ENCODE data around the gene C12orf42.

The C12orf42 gene

DNA sequence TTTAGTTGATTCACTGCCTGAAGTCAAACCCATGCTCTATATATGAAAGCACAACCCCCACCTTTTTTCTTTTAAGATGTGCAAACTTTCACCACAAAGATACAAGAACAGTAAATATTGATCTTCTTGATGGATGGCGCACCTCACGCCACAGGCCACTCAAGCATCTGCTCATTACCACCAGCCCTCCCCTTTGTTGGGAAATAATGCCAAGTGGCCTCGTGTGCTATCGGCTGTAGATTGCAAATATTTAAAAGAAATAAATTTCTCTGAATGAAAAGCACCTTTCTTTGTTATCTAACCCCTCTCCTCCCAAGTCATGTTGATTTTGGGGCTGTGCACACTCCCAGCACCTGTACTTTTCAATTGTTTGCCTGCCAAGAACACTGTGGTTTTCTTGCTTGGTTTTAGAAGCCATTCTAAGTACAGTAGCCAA, 122.7 kb downstream of the C12orf42 start:
- no peak for DNase-seq (ENCODE audit: low read depth)
- H3K4me3 ChIP-seq (ENCODE audit: low read depth, low read length), result no peak overlapping the region

DNA sequence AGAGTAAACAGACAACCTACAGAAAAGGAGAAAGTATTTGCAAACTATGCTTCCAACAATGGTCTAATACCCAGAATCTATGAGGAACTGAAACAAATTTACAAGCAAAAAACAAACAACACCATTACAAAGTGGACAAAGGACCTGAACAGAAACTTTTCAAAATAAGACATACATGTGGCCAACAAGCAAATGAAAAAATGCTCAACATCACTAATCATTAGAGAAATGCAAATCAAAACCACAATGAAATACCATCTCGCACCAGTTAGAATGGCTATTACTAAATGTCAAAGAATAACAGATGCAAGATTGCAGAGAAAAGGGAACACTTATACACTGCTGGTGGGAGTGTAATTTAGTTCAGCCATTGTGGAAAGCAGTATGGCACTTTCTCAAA, 125.8 kb downstream of the C12orf42 start:
- H3K4me3 ChIP-seq (ENCODE audit: low read depth, low read length), result no peak overlapping the region
- DNase-seq (ENCODE audit: low read depth), result no peak

- no peak for DNase-seq (ENCODE audit: low read depth)
- no peak overlapping the region for H3K4me3 ChIP-seq (ENCODE audit: low read depth, low read length)
These were observed 127.6 kb downstream of the C12orf42 start for GRCh38 chr12:103368167-103368566.

GRCh38 chr12:103354403-103354802, 141.4 kb downstream of the C12orf42 start:
- no peak overlapping the region for H3K4me3 ChIP-seq (ENCODE audit: low read depth, low read length)
- DNase-seq (ENCODE audit: low read depth), result no peak

- H3K4me3 ChIP-seq (ENCODE audit: low read depth, low read length), result no peak overlapping the region
- DNase-seq (ENCODE audit: low read depth), result no peak
These were observed 141.9 kb downstream of the C12orf42 start for GRCh38 chr12:103353913-103354312.

DNA sequence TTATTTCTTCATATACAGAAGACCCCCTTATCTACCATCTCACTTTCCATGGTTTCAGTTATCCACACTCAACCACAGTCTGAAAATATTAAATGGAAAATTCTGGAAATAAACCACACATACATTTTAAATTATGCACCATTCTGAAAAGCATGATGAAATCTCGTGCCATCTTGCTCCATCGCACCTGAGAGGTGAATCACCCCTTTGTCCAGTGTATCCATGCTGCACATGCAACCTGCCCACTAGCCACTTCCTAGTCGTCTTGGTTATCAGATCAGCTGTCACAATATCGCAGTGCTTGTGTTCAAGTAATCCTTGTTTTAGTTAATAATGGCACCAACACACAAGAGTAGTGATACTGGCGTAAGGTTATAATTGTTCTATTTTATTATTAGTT, 145.7 kb downstream of the C12orf42 start:
- DNase-seq (ENCODE audit: low read depth), result no peak
- H3K4me3 ChIP-seq (ENCODE audit: low read depth, low read length), result no peak overlapping the region

- no peak overlapping the region for H3K4me3 ChIP-seq (ENCODE audit: low read depth, low read length)
- no peak for DNase-seq (ENCODE audit: low read depth)
These were observed 146.8 kb downstream of the C12orf42 start for GRCh38 chr12:103348935-103349334.

GRCh38 chr12:103336940-103337339, 158.8 kb downstream of the C12orf42 start:
- no peak overlapping the region for H3K4me3 ChIP-seq (ENCODE audit: low read depth, low read length)
- no peak for DNase-seq (ENCODE audit: low read depth)

DNA sequence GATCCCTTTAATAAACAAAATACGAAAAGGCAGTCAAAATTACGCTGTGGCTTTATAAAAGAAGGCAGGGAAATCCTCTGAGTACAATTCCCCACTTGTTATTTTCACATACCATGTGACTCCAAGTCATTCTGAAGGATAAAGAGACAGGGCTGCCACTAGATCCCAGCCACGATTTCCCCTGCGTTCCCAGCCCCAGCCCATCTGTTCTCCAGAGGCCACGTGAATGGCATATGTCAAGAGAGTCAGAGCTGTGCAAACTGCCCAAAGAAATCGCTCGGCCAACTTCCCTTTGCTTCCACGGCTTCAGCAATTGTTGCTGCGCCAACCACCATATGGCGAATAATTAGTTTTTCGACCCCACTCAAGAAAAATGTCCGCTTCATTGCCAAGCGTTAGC, 161.3 kb downstream of the C12orf42 start:
- DNase-seq (ENCODE audit: low read depth), result no peak
- no peak overlapping the region for H3K4me3 ChIP-seq (ENCODE audit: low read depth, low read length)

- H3K4me3 ChIP-seq (ENCODE audit: low read depth, low read length), result no peak overlapping the region
- no peak for DNase-seq (ENCODE audit: low read depth)
These were observed 162.1 kb downstream of the C12orf42 start for GRCh38 chr12:103333676-103334075.

GRCh38 chr12:103331643-103332042, 164.1 kb downstream of the C12orf42 start:
- H3K4me3 ChIP-seq (ENCODE audit: low read depth, low read length), result no peak overlapping the region
- no peak for DNase-seq (ENCODE audit: low read depth)

- no peak for DNase-seq (ENCODE audit: low read depth)
- H3K4me3 ChIP-seq (ENCODE audit: low read depth, low read length), result no peak overlapping the region
These were observed 165.1 kb downstream of the C12orf42 start for GRCh38 chr12:103330672-103331071.

DNA sequence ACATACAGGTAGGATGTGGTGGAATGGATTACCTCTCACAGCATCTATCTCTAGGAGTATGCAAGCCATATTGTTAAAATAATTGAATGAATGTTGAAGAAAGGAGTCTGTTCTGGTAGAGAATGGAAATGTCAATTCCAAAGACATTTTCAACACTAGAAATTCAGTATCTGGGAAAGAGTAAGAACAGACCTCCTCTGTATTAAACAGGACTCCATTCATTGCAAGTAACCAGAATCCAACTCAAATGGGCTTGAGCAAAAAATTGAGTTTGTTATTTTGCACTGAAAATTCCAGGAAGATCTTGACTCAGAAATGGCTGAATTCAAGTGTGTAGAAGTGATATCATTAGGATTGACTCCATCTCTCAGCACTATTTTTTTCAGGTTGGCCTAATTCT, 168.1 kb downstream of the C12orf42 start:
- no peak overlapping the region for H3K4me3 ChIP-seq (ENCODE audit: low read depth, low read length)
- DNase-seq (ENCODE audit: low read depth), result no peak

GRCh38 chr12:103326190-103326589, 169.6 kb downstream of the C12orf42 start:
- no peak for DNase-seq (ENCODE audit: low read depth)

DNA sequence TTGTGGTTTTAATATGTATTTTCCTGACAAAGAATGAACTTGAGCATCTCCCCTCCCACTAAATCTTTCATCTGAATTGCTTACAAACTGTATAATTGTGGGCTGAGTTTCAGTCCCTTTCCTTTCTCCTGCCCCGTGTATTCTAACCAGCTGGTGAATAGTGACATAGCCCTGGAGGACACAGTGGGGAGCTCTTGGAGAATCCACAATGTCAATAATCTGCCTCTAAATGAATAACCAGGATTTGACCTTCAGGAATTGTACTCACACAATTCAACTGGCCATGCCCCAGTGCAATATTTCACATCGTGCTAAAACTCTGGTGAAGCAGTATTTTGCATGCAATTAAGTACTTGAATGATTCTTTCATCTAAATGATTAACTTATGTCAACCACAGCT, 177.2 kb downstream of the C12orf42 start:
- DNase-seq (ENCODE audit: low read depth), result no peak
- H3K4me3 ChIP-seq (ENCODE audit: low read depth, low read length), result no peak overlapping the region

More at GRCh38 chr12:103326190-103326589, 169.6 kb downstream of the C12orf42 start:
- no peak overlapping the region for H3K4me3 ChIP-seq (ENCODE audit: low read depth, low read length)

GRCh38 chr12:103317220-103317619, 178.5 kb downstream of the C12orf42 start:
- H3K4me3 ChIP-seq (ENCODE audit: low read depth, low read length), result no peak overlapping the region
- DNase-seq (ENCODE audit: low read depth), result no peak

DNA sequence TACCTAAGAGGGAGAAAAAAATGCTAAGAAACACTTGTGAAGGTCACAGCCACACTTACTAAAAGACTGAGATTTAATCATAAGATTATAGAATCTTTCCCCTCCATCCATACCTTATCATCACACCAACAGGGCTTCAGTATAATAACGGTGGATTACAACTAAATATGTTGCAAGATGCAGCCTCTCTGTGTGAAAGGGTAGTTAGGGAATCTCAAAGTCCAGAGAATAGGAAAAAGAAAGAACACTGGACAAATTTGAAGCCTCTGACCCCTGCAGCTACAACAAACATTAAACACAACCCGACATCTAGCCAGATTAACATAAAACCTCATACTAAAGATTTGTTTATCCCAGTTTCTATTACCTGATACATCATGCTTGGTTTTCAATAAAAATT, 181.0 kb downstream of the C12orf42 start:
- DNase-seq (ENCODE audit: low read depth), result no peak
- no peak overlapping the region for H3K4me3 ChIP-seq (ENCODE audit: low read depth, low read length)

- DNase-seq (ENCODE audit: low read depth), result no peak
- H3K4me3 ChIP-seq (ENCODE audit: low read depth, low read length), result no peak overlapping the region
These were observed 181.9 kb downstream of the C12orf42 start for GRCh38 chr12:103313894-103314293.

DNA sequence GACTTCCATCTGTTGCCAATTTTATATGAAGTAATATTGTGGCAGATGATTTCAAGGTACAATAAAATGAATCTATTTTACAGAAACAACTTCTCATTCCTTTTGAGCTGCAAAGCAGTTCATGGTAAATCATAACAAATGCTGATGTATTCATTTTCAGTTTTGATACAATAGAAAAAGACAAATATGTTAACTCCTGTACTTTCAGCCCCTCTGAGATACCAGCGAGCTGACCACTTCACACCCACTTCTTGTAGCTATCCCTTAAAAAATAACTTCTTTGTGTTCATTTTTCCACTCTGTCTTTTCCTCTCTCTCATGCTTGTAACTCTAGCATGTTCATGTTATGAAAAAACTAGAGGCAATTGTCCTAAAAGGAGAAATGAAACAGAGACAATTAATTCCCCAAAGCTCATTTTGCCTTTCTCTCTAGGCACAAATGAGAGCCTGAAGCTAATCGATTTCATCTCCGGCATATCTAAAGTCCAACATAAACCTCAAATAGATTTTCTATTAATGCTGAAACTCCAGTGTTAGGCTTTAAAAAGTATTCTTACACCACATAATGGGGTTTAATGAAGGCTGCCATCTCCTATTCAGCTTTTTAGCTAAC, 182.9 kb downstream of the C12orf42 start:
- no peak for DNase-seq (ENCODE audit: low read depth)
- no peak overlapping the region for H3K4me3 ChIP-seq (ENCODE audit: low read depth, low read length)

- H3K4me3 ChIP-seq (ENCODE audit: low read depth, low read length), result no peak overlapping the region
These were observed 185.1 kb downstream of the C12orf42 start for GRCh38 chr12:103310546-103311270.

GRCh38 chr12:103308396-103308795, 187.4 kb downstream of the C12orf42 start:
- no peak for DNase-seq (ENCODE audit: low read depth)
- no peak overlapping the region for H3K4me3 ChIP-seq (ENCODE audit: low read depth, low read length)

More at GRCh38 chr12:103310546-103311270, 185.1 kb downstream of the C12orf42 start:
- no peak for DNase-seq (ENCODE audit: low read depth)
